Measurements from ENCODE around the gene AR.

DNA sequence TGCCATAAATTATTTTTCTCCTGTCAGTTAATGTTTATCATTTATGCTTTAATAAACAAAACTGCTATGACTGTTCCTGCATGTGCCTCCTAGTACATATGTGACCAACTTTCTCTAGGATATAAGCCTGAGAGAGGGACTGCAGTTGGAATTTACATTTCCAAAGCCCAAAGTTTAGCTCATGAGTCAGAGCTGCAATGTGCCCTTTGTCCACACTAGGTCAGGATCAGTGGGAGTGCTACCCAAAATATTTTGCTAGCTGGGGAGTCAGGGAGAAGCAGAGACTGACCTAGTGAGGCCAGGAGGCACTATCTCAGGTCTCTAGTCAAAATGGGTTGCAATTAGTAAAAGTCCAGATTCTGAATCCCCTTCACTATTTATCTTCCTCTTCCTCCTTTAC lies 92.7 kb downstream of the AR start:
- TF ChIP-seq POLR2A (IDR thresholded peaks at IDR 0.05; ENCODE audit: low read depth, low read length) (no peak), SPI1 (IDR thresholded peaks at IDR 0.05; ENCODE audit: low read depth, low read length) (no peak)
